ENCODE results near the gene FCRLB. TPM values are rescaled to one million over a fixed set of nuclear protein-coding genes. Genes with fewer than 3 reads are reported as not detected.
A peak's percentile ranks its signal among the peaks of the same experiment; 100 is the strongest.

FCRLB gene
- total RNA-seq, 1 experiment from 2014 or later, result not detected

GRCh38 chr1:161763522-161764098 lies 42.3 kb downstream of the FCRLB start:
- H3K9me3 Mint-ChIP-seq, result no peaks in the 10 kb centered on the region; a peak in 1 of 5 replicates
- Histone ChIP-seq H3K4me1 (ENCODE audit: insufficient read depth, low read length) (no peaks in the 10 kb centered on the region), H3K79me1 (ENCODE audit: insufficient read depth, low read depth, low read length, poor library complexity, severe bottlenecking) (no peaks in the 10 kb centered on the region), H3K9me3 (ENCODE audit: control insufficient read depth, low read depth, low read length) (no peaks in the 10 kb centered on the region), H3K27me3 (ENCODE audit: insufficient read depth, low read length) (no peaks in the 10 kb centered on the region), H4K5ac (ENCODE audit: insufficient read length, low read depth, low read length) (no peak overlapping the region), H3K14ac (ENCODE audit: insufficient read depth, low read length) (no peak overlapping the region), H3K18ac (ENCODE audit: insufficient read length, low read depth, low read length) (no peak overlapping the region), H2BK120ac (ENCODE audit: low read depth, low read length, poor library complexity, severe bottlenecking) (no peak overlapping the region), H3K9ac (ENCODE audit: extremely low read depth, insufficient read length, low read length) (no peak overlapping the region), H3K23me2 (ENCODE audit: insufficient read length, low read depth, low read length, poor library complexity, severe bottlenecking) (peaks cover 8% of the 10 kb centered on the region), H3T11ph (ENCODE audit: low read length) (no peak overlapping the region), H3K56ac (ENCODE audit: insufficient read length, low read depth, low read length) (no peak overlapping the region), H2BK12ac (ENCODE audit: insufficient read length, low read depth, low read length) (no peak overlapping the region), H2BK5ac (ENCODE audit: insufficient read length, low read length) (no peak overlapping the region), H2AK5ac (ENCODE audit: insufficient read length, low read length) (no peak overlapping the region), H4K20me1 (ENCODE audit: control insufficient read depth, insufficient read depth, insufficient read length) (no peaks in the 10 kb centered on the region), H3K4me2 (ENCODE audit: insufficient read depth, insufficient read length, low read length) (no peak overlapping the region), H3K79me2 (ENCODE audit: insufficient read depth, low read length) (no peaks in the 10 kb centered on the region), H3K27ac (ENCODE audit: insufficient read length, low read depth, low read length) (no peak overlapping the region), H4K8ac (replicated peaks; ENCODE audit: insufficient read length, low read depth, low read length) (no peak overlapping the region), H3K4ac (ENCODE audit: low read depth, low read length) (no peak overlapping the region), H4K91ac (ENCODE audit: insufficient read length, low read depth, low read length) (no peak overlapping the region), H2BK20ac (ENCODE audit: low read depth, low read length, poor library complexity, severe bottlenecking) (no peak overlapping the region), H3K23ac (ENCODE audit: insufficient read length, low read depth, low read length) (no peak overlapping the region), H2AFZ (ENCODE audit: low read length) (no peak overlapping the region), H2BK15ac (ENCODE audit: low read depth, low read length) (no peak overlapping the region)
- no peak overlapping the region for H3K27ac Mint-ChIP-seq
- TF ChIP-seq, protein P1, sequence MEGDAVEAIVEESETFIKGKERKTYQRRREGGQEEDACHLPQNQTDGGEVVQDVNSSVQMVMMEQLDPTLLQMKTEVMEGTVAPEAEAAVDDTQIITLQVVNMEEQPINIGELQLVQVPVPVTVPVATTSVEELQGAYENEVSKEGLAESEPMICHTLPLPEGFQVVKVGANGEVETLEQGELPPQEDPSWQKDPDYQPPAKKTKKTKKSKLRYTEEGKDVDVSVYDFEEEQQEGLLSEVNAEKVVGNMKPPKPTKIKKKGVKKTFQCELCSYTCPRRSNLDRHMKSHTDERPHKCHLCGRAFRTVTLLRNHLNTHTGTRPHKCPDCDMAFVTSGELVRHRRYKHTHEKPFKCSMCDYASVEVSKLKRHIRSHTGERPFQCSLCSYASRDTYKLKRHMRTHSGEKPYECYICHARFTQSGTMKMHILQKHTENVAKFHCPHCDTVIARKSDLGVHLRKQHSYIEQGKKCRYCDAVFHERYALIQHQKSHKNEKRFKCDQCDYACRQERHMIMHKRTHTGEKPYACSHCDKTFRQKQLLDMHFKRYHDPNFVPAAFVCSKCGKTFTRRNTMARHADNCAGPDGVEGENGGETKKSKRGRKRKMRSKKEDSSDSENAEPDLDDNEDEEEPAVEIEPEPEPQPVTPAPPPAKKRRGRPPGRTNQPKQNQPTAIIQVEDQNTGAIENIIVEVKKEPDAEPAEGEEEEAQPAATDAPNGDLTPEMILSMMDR (conservative IDR thresholded peaks at IDR 0.05), result peak; percentile 74
- H3K4me1 Mint-ChIP-seq, result peaks cover 8 to 10% of the 10 kb centered on the region in 2 experiments; a peak in 3 of 4 replicates
- DNase-seq, result no peak
- peak overlapping the region; percentile 5 to 24; a peak in 2 of 5 replicates for H3K4me3 Mint-ChIP-seq
- no CpG with 5 or more reads among the region's 7 CpGs for WGBS (ENCODE audit: extremely low coverage, insufficient read length, low lambda C conversion rate)
- peaks cover 2 to 3% (median 2%) of the 10 kb centered on the region in 3 experiments; a peak in 4 of 7 replicates for H3K36me3 Mint-ChIP-seq (ENCODE audit: insufficient read depth in 1 of 3, low read depth in 3 of 3)
- H3K27me3 Mint-ChIP-seq (ENCODE audit: low read depth), result peaks cover 3% of the 10 kb centered on the region
